K562 (cell line): Measurements from ENCODE around the gene CCDC9. TPM values are rescaled to one million over a fixed set of nuclear protein-coding genes. Genes with fewer than 3 reads are reported as not detected.
A peak's percentile ranks its signal among the peaks of the same experiment; 100 is the strongest.

Source experiments
- ARHGAP35 ChIP-seq: fragments of 450-650 bp; IDR thresholded peaks from 2 replicates; pipeline ENCODE4 v1.6.1; 2018; ENCODE audit not compliant: partially characterized antibody
- ARID1B ChIP-seq: fragments of 450-650 bp; IDR thresholded peaks from 2 replicates; pipeline ENCODE4 v1.6.1; 2016; ENCODE audit warnings: antibody characterized with exemption, mild to moderate bottlenecking, inconsistent platforms
- ARNT ChIP-seq, 2 experiments: fragments of 450-650 bp; IDR thresholded peaks; 2 replicates each; pipeline ENCODE4 v1.6.1; 2016; ENCODE audit warnings: mild to moderate bottlenecking in 1 of 2
- BCOR ChIP-seq: fragments of 450-650 bp; IDR thresholded peaks from 2 replicates; pipeline ENCODE4 v1.6.1; 2016
- BDP1 ChIP-seq: IDR thresholded peaks from 3 replicates; pipeline ENCODE4 v1.6.1; 2011; ENCODE audit not compliant: insufficient read length, insufficient read depth
- CBX2 ChIP-seq: fragments of 200-600 bp; sonication (generic); IDR thresholded peaks from one replicate; pipeline ENCODE4 v1.6.1; 2012; ENCODE audit warnings: mild to moderate bottlenecking, low read length, inconsistent platforms; ENCODE audit not compliant: insufficient read depth, poor library complexity, severe bottlenecking
- CBX3 ChIP-seq, 2 experiments: IDR thresholded peaks; 1 replicate in 1 of 2; 2 replicates in 1 of 2; pipeline ENCODE4 v1.6.1; 2012; ENCODE audit warnings: inconsistent platforms in 2 of 2, low read length in 2 of 2, borderline replicate concordance in 1 of 2, control low read depth in 1 of 2
- DACH1 ChIP-seq: fragments of 450-650 bp; IDR thresholded peaks from 2 replicates; pipeline ENCODE4 v1.6.1; 2018; ENCODE audit not compliant: partially characterized antibody
- HMG20B ChIP-seq: fragments of 250-450 bp; sonication (Bioruptor Pico); IDR thresholded peaks from 2 replicates; pipeline ENCODE4 v1.5.0; 2021; ENCODE audit warnings: mild to moderate bottlenecking
- KAT8 ChIP-seq: fragments of 450-650 bp; IDR thresholded peaks from 2 replicates; pipeline ENCODE4 v1.6.1; 2016; ENCODE audit warnings: low read depth, mild to moderate bottlenecking
- LCOR ChIP-seq: sonication (generic); formaldehyde crosslinking; IDR thresholded peaks from 2 replicates; pipeline ENCODE4 v1.8.0; 2022; ENCODE audit warnings: mild to moderate bottlenecking, missing genetic modification reagents
- PTBP1 ChIP-seq: fragments of 200-400 bp; formaldehyde crosslinking; IDR thresholded peaks from 2 replicates; pipeline ENCODE4 v1.6.1; 2017; ENCODE audit warnings: low read depth, low read length
- PURB ChIP-seq: sonication (generic); formaldehyde crosslinking; IDR thresholded peaks from 2 replicates; pipeline ENCODE4 v1.9.0; 2021; ENCODE audit warnings: low read depth, mild to moderate bottlenecking, missing genetic modification reagents
- RAD21 ChIP-seq, 2 experiments: fragments of 250-450 bp in 1 of 2; fragments of 450-650 bp in 1 of 2; sonication (Bioruptor Pico) in 1 of 2; formaldehyde crosslinking in 1 of 2; IDR thresholded peaks in 1 of 2; conservative IDR thresholded peaks in 1 of 2; 2 replicates each; pipeline versions ENCODE4 v1.4.0 to v1.8.0; 2020 to 2022; ENCODE audit warnings: mild to moderate bottlenecking in 2 of 2, moderate library complexity in 1 of 2
- RB1 ChIP-seq: fragments of 450-650 bp; IDR thresholded peaks from 2 replicates; pipeline ENCODE4 v1.6.1; 2017; ENCODE audit warnings: low read depth, mild to moderate bottlenecking
- RHOXF2B ChIP-seq: fragments of 250-450 bp; sonication (Bioruptor Pico); conservative IDR thresholded peaks from 2 replicates; pipeline ENCODE4 v1.5.1; 2021
- RNF2 ChIP-seq: sonication (generic); IDR thresholded peaks from 2 replicates; pipeline ENCODE4 v1.6.1; 2016
- STAG1 ChIP-seq: sonication (generic); formaldehyde crosslinking; IDR thresholded peaks from 2 replicates; pipeline ENCODE4 v1.5.0; 2020; ENCODE audit warnings: missing genetic modification reagents, borderline replicate concordance
- TCF7 ChIP-seq: sonication (generic); IDR thresholded peaks from 2 replicates; pipeline ENCODE4 v1.6.1; 2016; ENCODE audit warnings: antibody characterized with exemption, borderline replicate concordance
- ZFP36 ChIP-seq: fragments of 150-350 bp; IDR thresholded peaks from 2 replicates; pipeline ENCODE4 v1.6.1; 2018; ENCODE audit warnings: low read length, low read depth; ENCODE audit not compliant: partially characterized antibody
- ZNF232 ChIP-seq: sonication (generic); formaldehyde crosslinking; IDR thresholded peaks from 2 replicates; pipeline ENCODE4 v1.8.0; 2022; ENCODE audit warnings: mild to moderate bottlenecking, missing genetic modification reagents
- ZNF311 ChIP-seq: fragments of 250-450 bp; sonication (Bioruptor Pico); IDR thresholded peaks from 2 replicates; pipeline ENCODE4 v1.4.0; 2020; ENCODE audit warnings: mild to moderate bottlenecking, moderate library complexity
- ZNF589 ChIP-seq: fragments of 200-800 bp; sonication (Bioruptor generic); IDR thresholded peaks from 2 replicates; pipeline ENCODE4 v1.6.1; 2016; ENCODE audit warnings: low read depth, missing genetic modification characterization, missing compliant biosample characterization
- polyA plus RNA-seq, 8 experiments: library from polyadenylated mRNA; depleted of rRNA in 4 of 8; stranded (reverse) in 5 of 8; unstranded in 3 of 8; fragments of >200 nt; fragmentation: Nextera tagmentation in 2 of 8; fragmentation: Illumina TruSeq in 1 of 8; extraction: Ambion mirVana in 2 of 8; extraction: Trizol in 1 of 8; gene quantifications; 2 replicates each; pipeline versions ENCODE4 v1.2.1 to v1.2.3, GENCODE V29; 2011 to 2014; ENCODE audit warnings: inconsistent platforms in 1 of 8, missing spikeins in 1 of 8
- total RNA-seq, 7 experiments: library from RNA; depleted of rRNA in 6 of 7; stranded (reverse); fragments of >200 nt in 6 of 7; fragmentation: Illumina TruSeq in 2 of 7; extraction: Trizol in 2 of 7; gene quantifications; 2 replicates each; pipeline versions ENCODE4 v1.2.1 to v1.2.3, GENCODE V29; 2011 to 2021; ENCODE audit warnings: low replicate concordance in 1 of 7
- TF ChIP-seq, protein P1 (sequence below): sonication (generic); formaldehyde crosslinking; IDR thresholded peaks from 2 replicates; pipeline ENCODE4 v1.8.0; 2022; ENCODE audit warnings: missing genetic modification reagents, mild to moderate bottlenecking, moderate library complexity, borderline replicate concordance
- TF ChIP-seq, protein P2 (sequence below): sonication (generic); formaldehyde crosslinking; IDR thresholded peaks from 2 replicates; pipeline ENCODE4 v1.4.0; 2020; ENCODE audit warnings: mild to moderate bottlenecking, missing genetic modification reagents
- TF ChIP-seq, protein P3 (sequence below): sonication (generic); formaldehyde crosslinking; IDR thresholded peaks from 2 replicates; pipeline ENCODE4 v1.8.0; 2022; ENCODE audit warnings: missing genetic modification reagents, mild to moderate bottlenecking, borderline replicate concordance

Gene CCDC9
- total and polyA plus RNA-seq, 9 of the 15 experiments (the other 6 are each of a cell fraction or from before 2014, with no cell fraction given), result 0.23 to 38.6 (median 8.4) TPM

DNA sequence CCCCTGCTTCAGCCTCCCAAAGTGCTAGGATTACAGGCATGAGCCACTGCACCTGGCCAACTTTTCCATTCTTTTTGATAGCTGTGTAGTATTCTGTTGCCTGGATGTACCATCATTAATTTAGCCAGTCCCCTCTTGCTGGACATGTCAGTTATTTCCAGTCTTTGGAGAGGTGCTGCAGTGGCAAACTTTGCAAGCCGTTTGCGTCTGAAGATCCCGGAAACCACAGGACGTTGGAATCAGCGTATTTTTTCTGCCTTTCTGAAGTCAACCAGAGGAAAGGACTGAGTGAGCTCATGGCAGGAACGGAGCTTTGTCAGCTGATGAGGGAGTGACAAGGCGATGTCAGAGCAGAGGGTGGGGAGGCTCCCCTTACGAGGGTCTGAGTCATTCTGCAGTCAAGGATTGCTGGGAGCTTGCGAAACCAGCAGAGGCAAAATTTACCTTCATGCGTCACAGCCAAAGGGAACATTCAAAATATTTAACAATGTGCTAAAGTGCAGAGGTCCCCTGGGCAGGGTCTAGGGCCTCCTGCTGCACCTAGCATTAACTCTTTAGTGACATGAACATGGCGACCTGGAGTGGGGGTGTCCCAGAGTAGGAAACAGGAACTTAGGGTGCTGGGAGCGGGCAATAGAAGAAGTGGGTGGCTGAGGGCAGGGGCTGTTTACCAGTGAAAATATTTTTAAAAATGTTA, 58.9 kb downstream of the CCDC9 start (continued):
- TF ChIP-seq, protein P1, sequence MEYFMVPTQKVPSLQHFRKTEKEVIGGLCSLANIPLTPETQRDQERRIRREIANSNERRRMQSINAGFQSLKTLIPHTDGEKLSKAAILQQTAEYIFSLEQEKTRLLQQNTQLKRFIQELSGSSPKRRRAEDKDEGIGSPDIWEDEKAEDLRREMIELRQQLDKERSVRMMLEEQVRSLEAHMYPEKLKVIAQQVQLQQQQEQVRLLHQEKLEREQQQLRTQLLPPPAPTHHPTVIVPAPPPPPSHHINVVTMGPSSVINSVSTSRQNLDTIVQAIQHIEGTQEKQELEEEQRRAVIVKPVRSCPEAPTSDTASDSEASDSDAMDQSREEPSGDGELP (CRISPR knock-in tag), result peak; percentile 99
- TF ChIP-seq BDP1 (no peak), TCF7 (no peak), PURB (CRISPR knock-in tag) (no peak), ZNF311 (CRISPR knock-in tag) (no peak), ZFP36 (peak; percentile 67), LCOR (CRISPR knock-in tag) (0 out of 2 replicates have a peak, but pooled peaks have one; percentile 58), CBX2 (no peak), ARHGAP35 (peak; percentile 87), RAD21 (CRISPR knock-in tag; conservative IDR thresholded peaks at IDR 0.05 in 1 of 2, IDR thresholded peaks at IDR 0.05 in 1 of 2) (peak; percentile 9 to 18; a peak in 2 of 4 replicates), BCOR (peak; percentile 94), RNF2 (peak; percentile 74), DACH1 (peak; percentile 94), KAT8 (no peak), RB1 (no peak), ZNF589 (CRISPR knock-in tag) (peak; percentile 81), HMG20B (CRISPR knock-in tag) (no peak), RHOXF2B (CRISPR knock-in tag) (no peak), CBX3 (IDR thresholded peaks at IDR 0.05; ENCODE audit: borderline replicate concordance in 1 of 2, low read length in 2 of 2) (peak in 1 of 2 experiments; percentile 82; a peak in 2 of 3 replicates), ARNT (IDR thresholded peaks at IDR 0.05) (peak in 1 of 2 experiments; percentile 79; a peak in 2 of 4 replicates), ARID1B (peak; percentile 86), STAG1 (CRISPR knock-in tag) (no peak), ZNF232 (no peak), PTBP1 (no peak)
- TF ChIP-seq, protein P2, sequence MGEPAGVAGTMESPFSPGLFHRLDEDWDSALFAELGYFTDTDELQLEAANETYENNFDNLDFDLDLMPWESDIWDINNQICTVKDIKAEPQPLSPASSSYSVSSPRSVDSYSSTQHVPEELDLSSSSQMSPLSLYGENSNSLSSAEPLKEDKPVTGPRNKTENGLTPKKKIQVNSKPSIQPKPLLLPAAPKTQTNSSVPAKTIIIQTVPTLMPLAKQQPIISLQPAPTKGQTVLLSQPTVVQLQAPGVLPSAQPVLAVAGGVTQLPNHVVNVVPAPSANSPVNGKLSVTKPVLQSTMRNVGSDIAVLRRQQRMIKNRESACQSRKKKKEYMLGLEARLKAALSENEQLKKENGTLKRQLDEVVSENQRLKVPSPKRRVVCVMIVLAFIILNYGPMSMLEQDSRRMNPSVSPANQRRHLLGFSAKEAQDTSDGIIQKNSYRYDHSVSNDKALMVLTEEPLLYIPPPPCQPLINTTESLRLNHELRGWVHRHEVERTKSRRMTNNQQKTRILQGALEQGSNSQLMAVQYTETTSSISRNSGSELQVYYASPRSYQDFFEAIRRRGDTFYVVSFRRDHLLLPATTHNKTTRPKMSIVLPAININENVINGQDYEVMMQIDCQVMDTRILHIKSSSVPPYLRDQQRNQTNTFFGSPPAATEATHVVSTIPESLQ (CRISPR knock-in tag), result no peak
- TF ChIP-seq, protein P3, sequence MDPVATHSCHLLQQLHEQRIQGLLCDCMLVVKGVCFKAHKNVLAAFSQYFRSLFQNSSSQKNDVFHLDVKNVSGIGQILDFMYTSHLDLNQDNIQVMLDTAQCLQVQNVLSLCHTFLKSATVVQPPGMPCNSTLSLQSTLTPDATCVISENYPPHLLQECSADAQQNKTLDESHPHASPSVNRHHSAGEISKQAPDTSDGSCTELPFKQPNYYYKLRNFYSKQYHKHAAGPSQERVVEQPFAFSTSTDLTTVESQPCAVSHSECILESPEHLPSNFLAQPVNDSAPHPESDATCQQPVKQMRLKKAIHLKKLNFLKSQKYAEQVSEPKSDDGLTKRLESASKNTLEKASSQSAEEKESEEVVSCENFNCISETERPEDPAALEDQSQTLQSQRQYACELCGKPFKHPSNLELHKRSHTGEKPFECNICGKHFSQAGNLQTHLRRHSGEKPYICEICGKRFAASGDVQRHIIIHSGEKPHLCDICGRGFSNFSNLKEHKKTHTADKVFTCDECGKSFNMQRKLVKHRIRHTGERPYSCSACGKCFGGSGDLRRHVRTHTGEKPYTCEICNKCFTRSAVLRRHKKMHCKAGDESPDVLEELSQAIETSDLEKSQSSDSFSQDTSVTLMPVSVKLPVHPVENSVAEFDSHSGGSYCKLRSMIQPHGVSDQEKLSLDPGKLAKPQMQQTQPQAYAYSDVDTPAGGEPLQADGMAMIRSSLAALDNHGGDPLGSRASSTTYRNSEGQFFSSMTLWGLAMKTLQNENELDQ, result no peak
